Psoas muscle (tissue), 8 donors: ENCODE results near the gene CCDC30. TPM values are rescaled to one million over a fixed set of nuclear protein-coding genes. Genes with fewer than 3 reads are reported as not detected.

ENCODE experiments used
- ATAC-seq, 4 donors: fragments of 200-7000 bp; cut with Tn5 transposase; one replicate each; pipeline ENCODE4 v1.9.1; 2020; ENCODE audit warnings: moderate library complexity in 3 of 4, mild to moderate bottlenecking in 2 of 4
- DNase-seq, 2 donors: peaks; one replicate each; pipeline ENCODE4 v3.0.0-alpha.2; 2020
- H3K27ac ChIP-seq: fragments of 200-600 bp; one replicate; pipeline ENCODE4 v1.8.0; 2022
- H3K27me3 ChIP-seq, 3 donors: fragments of 200-600 bp in 1 of 3; one replicate each; pipeline versions ENCODE4 v1.6.1 to v1.8.0; 2013 to 2022; ENCODE audit warnings: low read length in 2 of 3, mild to moderate bottlenecking in 2 of 3, moderate library complexity in 1 of 3; ENCODE audit not compliant: insufficient read depth in 3 of 3
- H3K36me3 ChIP-seq, 2 donors: fragments of 200-600 bp in 1 of 2; one replicate each; pipeline versions ENCODE4 v1.6.1 to v1.8.0; 2013 to 2022; ENCODE audit warnings: low read depth in 1 of 2, mild to moderate bottlenecking in 1 of 2, moderate library complexity in 1 of 2; ENCODE audit not compliant: insufficient read depth in 1 of 2
- H3K4me1 ChIP-seq: fragments of 200-600 bp; one replicate; pipeline ENCODE4 v1.8.0; 2022
- H3K4me3 ChIP-seq: fragments of 200-600 bp; one replicate; pipeline ENCODE4 v1.8.0; 2022; ENCODE audit warnings: mild to moderate bottlenecking
- H3K9me3 ChIP-seq: fragments of 200-600 bp; one replicate; pipeline ENCODE4 v1.8.0; 2022
- WGBS, 3 donors: extraction: QIAGEN DNeasy Blood & Tissue Kit; methylation state at CpG; one replicate each; pipeline versions ENCODE4 v1.1.6 to v1.1.7; 2013; 5-methylcytosine and 5-hydroxymethylcytosine counted together
- intact Hi-C, 2 donors: fragments of 100-400 bp; cut with DNase I; formaldehyde crosslinking; loops; one replicate each; pipeline versions ENCODE4 v1.11.0 to v1.14.2; 2022
- polyA plus RNA-seq, 3 donors: library from polyadenylated mRNA; stranded (reverse); fragments of 200-250 nt; gene quantifications; one replicate each; pipeline ENCODE4 v1.2.3, GENCODE V29; 2013
- total RNA-seq, 4 donors: library from RNA; stranded (reverse); fragmentation: NEBNext Ultra II Directional in 2 of 4; extraction: Animal tissue kit (Norgen Biotek cat#: 25700) in 2 of 4; gene quantifications; one replicate each; pipeline versions ENCODE4 v1.2.1 to v1.2.4, GENCODE V29; 2021 to 2023
- TF ChIP-seq, protein P1 (sequence below): fragments of 200-600 bp; IDR thresholded peaks from one replicate; pipeline ENCODE4 v1.8.0; 2022; ENCODE audit warnings: antibody characterized with exemption
- donor health status: healthy with polysubstance abuse.
- donor health status: DM: no; HTN: no; CAD: no; lungs with moderate emphysema.
- donor health status: Bipolar disorder and iron deficiency.
- donor health status: healthy.
- donor health status: DM: yes; HTN: yes; CAD: no.
- donor health status: DM: no; HTN: no; CAD: no.
- donor health status: DM: no; HTN: no; CAD: no.
- donor health status: DM: yes; HTN: yes; CAD: no.

Gene CCDC30
- total and polyA plus RNA-seq, 7 donors = 0.39 to 1.2 (median 0.92) TPM

DNA sequence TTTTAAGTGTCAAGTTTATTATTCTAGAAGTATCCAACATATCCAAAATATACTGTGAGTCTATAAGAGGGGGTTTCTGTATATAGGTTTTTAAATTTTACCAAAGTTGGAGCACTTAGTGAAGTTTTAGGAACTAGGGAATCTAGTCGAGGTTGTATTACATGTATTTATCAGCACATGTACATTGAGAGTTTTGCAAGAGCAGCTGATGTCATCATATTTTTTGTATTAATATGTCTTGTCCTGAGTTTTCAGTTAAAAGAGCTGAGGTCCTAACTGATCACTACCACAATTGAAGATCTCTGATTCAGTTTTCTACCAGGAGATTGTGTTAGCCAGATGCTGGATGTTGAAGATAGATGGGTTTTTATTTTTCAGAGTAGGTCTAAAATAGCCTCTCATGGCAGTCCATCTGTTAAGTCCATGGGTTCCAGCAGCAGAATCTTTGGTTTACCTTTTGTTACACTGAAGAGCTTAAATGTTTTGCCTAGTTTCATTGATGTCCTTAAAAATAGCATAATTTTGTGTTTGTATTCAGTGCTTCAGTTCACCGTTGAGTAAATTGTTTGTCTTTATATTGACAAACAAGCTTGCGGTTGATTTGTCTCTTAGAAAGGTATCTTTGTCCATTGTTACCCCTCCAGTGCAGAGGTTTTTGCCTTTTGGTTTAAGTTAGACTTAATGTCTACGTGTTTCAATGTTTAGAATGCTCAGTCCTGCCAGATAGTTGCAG lies 235.2 kb downstream of the CCDC30 start:
- TF ChIP-seq, protein P1, sequence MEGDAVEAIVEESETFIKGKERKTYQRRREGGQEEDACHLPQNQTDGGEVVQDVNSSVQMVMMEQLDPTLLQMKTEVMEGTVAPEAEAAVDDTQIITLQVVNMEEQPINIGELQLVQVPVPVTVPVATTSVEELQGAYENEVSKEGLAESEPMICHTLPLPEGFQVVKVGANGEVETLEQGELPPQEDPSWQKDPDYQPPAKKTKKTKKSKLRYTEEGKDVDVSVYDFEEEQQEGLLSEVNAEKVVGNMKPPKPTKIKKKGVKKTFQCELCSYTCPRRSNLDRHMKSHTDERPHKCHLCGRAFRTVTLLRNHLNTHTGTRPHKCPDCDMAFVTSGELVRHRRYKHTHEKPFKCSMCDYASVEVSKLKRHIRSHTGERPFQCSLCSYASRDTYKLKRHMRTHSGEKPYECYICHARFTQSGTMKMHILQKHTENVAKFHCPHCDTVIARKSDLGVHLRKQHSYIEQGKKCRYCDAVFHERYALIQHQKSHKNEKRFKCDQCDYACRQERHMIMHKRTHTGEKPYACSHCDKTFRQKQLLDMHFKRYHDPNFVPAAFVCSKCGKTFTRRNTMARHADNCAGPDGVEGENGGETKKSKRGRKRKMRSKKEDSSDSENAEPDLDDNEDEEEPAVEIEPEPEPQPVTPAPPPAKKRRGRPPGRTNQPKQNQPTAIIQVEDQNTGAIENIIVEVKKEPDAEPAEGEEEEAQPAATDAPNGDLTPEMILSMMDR = no peak
- no peak for DNase-seq
- Histone ChIP-seq H3K9me3 (no peaks in the 10 kb centered on the region), H3K4me1 (peaks cover 6% of the 10 kb centered on the region), H3K36me3 (peaks cover 27 to 94% of the 10 kb centered on the region in 2 donors), H3K27me3 (no peaks in the 10 kb centered on the region), H3K4me3 (no peak overlapping the region), H3K27ac (no peak overlapping the region)
- ATAC-seq = no peak
- intact Hi-C loops = no loop called here
- WGBS, 3 donors = 94 to 97% (median 96%) methylated on average over 4 of the region's 4 CpGs

DNA sequence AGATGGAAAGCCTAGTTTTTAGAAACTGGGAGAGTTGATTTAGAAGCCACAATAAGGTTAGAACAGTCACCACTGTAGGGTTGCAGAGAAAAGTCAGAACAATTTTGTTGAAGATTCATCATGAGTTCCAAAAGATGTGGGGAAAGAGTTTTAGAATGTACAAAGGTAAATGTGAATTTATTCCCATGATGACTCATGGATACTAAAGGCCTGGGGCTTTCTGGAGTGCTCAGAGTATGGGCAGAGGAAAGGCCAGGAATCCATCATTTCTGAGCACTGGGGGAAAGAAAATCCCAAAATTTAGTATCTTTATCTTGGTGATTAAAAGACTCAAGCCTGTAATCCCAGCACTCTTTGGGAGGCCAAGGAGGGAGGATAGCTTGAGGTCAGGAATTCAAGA lies 236.9 kb downstream of the CCDC30 start:
- Histone ChIP-seq H3K27me3 (no peaks in the 10 kb centered on the region), H3K9me3 (no peaks in the 10 kb centered on the region), H3K36me3 (peaks cover 27 to 100% of the 10 kb centered on the region in 2 donors), H3K27ac (no peak overlapping the region), H3K4me3 (no peak overlapping the region), H3K4me1 (no peaks in the 10 kb centered on the region)
- ATAC-seq = no peak
- TF ChIP-seq, protein P1 = no peak
- no peak for DNase-seq
- intact Hi-C loops = no loop called here

DNA sequence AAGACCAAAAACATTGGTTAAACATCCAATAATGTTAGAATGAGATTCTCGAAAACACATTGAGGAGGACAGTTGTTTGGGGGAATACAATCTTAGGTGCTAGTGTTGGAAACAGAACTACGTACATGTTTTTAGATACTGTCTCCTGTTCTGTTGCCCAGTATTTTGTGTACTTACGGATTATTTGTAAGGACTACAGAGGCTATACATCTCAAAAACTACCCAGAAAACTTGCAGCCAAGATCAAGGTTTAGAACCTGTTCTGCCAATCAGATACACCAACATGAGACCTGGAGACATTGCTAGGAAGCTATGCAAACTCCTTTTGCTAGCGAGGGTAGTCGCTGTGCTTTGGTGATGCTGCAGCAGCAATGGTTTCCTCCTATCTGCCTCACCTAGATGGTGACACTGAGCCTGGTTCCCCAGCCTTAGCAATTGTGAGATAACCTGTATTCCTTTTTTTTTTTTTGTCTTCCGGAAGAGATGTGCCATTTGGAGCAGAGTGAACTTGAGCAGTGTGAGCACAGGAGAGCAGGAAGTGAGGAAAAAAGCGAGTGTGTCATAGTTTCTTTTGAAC lies 240.9 kb downstream of the CCDC30 start:
- TF ChIP-seq, protein P1 = no peak
- DNase-seq (no peak), ATAC-seq (no peak)
- no peak overlapping the region for H3K27ac ChIP-seq
- intact Hi-C loops = no loop called here
- no peaks in the 10 kb centered on the region for H3K4me1 ChIP-seq
- H3K27me3 ChIP-seq = no peaks in the 10 kb centered on the region
- 95 to 96% (median 96%) methylated on average over 7 of the region's 7 CpGs for WGBS, 3 donors
- peaks cover 15 to 87% of the 10 kb centered on the region in 2 donors for H3K36me3 ChIP-seq
- no peak overlapping the region for H3K4me3 ChIP-seq
- no peaks in the 10 kb centered on the region for H3K9me3 ChIP-seq

Other genes starting within 250 kb of the CCDC30 start
- 10 to 100 TPM; 47.9 to 53.1 (median 49.1) TPM for gene FOXJ3, start 128.1 kb upstream of the CCDC30 start, total RNA-seq
- gene FOXJ3, start 128.1 kb upstream of the CCDC30 start, polyA plus RNA-seq = 10 to 100 TPM; 15.1 to 40.5 (median 22.0) TPM
- gene RIMKLA, start 82.5 kb upstream of the CCDC30 start, total RNA-seq = 1 to 10 TPM; 1.0 to 1.2 (median 1.1) TPM
- gene RIMKLA, start 82.5 kb upstream of the CCDC30 start, polyA plus RNA-seq = under 1 TPM; 0.12 to 0.70 (median 0.30) TPM
- gene ZMYND12, start 7.3 kb upstream of the CCDC30 start, total RNA-seq = 1 to 10 TPM in 3 of 4 donors, under 1 TPM in 1; 0.76 to 2.7 (median 1.0) TPM
- 1 to 10 TPM in 1 of 3 donors, under 1 TPM in 2; 0.39 to 1.2 (median 0.49) TPM for gene ZMYND12, start 7.3 kb upstream of the CCDC30 start, polyA plus RNA-seq
- 10 to 100 TPM; 26.1 to 41.0 (median 34.9) TPM for gene PPCS, start 6.7 kb upstream of the CCDC30 start, total RNA-seq
- 10 to 100 TPM; 40.8 to 62.9 (median 41.1) TPM for gene PPCS, start 6.7 kb upstream of the CCDC30 start, polyA plus RNA-seq
- 10 to 100 TPM in 3 of 4 donors, 1 to 10 TPM in 1; 9.9 to 14.4 (median 10.8) TPM for gene PPIH, start 195.1 kb downstream of the CCDC30 start, total RNA-seq
- gene PPIH, start 195.1 kb downstream of the CCDC30 start, polyA plus RNA-seq = 10 to 100 TPM; 12.1 to 22.9 (median 15.1) TPM
- 1,000 to 10,000 TPM in 1 of 4 donors, 100 to 1,000 TPM in 3; 878 to 1,236 (median 911) TPM for gene YBX1, start 219.1 kb downstream of the CCDC30 start, total RNA-seq
- 1,000 to 10,000 TPM; 1,131 to 1,545 (median 1,272) TPM for gene YBX1, start 219.1 kb downstream of the CCDC30 start, polyA plus RNA-seq